Inferior parietal cortex (tissue), 1 donor: ENCODE measurements around the gene HSPG2.
A peak's percentile ranks its signal among the peaks of the same experiment; 100 is the strongest.
"Not testable (repeated sequence)": the region's sequence is repeated elsewhere in the genome, so short reads cannot be mapped to it uniquely, and the experiment has no call there.

Source experiments
- DNase-seq: peaks from one replicate; pipeline ENCODE4 v3.0.0-alpha.2; 2016; ENCODE audit errors: extremely low spot score

HSPG2 gene

DNA sequence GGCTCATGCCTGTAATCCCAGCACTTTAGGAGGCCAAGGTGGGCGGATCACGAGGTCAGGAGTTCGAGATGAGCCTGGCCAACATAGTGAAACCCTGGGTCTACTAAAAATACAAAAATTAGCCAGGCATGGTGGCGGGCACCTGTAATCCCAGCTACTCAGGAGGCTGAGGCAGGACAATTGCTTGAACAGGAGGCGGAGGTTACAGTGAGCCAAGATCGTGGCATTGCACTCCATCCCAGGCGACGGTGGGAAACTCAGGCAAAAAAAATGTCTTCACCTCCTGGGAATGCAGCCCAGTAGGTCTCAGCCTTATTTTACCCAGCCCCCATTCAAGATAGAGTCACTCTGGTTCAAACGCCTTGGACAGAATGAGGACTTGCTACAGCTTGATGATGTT lies 151.3 kb downstream of the HSPG2 start:
- DNase-seq = not testable (repeated sequence)

DNA sequence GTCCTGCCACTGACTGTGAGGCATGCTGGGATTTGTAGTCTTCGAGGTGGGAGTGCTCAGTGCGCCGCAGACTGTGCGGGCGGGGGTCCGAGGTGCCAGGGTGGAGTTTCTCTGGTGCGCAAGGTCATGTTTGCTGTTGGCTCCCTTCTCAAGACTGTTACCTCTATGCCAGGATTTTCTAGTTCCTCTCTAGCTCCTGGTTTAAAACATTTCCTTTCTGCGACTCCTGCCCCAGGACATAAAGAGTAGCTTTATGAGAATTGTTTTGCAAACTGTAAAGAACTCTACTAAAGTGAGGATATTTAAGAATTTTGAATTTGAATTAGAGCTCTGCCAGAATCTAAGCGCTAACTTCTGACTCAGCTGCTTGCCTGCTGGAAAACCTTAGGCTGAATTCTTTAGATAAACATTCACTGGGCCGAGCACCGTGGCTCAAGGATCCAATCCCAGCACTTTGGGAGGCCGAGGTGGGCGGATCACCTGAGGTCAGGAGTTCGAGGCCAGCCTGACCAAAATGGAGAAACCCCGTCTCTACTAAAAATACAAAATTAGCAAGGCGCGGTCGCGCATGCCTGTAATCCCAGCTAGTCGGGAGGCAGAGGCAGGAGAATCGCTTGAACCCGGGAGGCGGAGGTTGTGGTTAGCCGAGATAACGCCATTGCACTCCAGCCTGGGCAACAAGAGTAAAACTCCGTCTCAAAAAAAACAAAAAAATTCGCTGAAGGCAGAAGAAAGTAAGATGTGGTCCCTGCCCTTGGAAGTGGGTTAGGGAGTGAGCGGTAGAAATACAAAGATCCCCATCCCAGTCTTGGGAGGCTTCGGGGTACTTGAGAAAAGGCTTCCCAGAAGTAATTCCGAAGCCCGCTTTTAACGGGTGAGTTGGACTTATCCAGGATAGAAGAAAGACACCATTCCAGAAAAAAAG lies 153.2 kb downstream of the HSPG2 start:
- no peak for DNase-seq

DNA sequence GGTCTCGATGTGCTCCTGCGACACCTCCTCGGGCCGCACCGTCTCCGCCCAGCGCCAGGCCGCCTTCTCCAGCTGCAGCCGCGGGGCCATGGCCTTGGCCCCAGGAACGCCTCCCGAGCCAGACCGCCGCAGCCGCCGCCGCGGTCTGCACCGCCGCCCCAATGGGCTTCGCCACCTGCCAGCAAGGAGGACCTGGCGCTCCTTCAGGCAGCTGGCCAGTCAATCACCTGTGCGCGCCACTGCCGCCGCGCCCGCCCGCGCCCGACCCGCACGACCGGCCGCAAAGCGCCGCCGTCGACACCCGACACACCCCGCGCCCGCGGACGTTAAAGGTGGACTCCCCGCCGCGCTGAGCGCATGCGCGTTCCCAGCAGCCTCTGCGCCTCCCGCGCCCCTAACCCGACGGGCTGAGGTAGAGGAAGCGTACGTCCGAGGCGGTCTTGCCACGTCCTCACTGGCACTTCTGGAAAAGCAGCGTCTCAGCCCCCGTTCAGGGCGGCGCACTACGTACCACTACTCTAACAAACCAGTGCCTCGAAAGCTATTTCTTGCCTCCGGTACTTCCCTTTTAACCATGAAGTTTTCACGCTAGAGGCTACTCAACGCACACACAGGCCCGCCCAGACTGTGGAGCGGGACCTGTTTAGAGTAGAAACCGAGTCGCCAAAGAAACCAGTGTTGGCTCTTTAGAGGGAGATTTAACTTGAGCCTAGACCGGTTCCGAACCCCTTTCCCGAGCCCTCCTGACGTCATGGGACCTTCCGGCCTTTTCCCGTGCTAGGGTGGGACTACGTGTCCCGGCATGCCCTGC lies 154.0 kb downstream of the HSPG2 start, which contains the start of gene USP48:
USP48 (minus strand) TSS at position 282 of the 811 bp plus-strand sequence; CDS start at position 90, 192 bp downstream.
- DNase-seq = peak; percentile 99

DNA sequence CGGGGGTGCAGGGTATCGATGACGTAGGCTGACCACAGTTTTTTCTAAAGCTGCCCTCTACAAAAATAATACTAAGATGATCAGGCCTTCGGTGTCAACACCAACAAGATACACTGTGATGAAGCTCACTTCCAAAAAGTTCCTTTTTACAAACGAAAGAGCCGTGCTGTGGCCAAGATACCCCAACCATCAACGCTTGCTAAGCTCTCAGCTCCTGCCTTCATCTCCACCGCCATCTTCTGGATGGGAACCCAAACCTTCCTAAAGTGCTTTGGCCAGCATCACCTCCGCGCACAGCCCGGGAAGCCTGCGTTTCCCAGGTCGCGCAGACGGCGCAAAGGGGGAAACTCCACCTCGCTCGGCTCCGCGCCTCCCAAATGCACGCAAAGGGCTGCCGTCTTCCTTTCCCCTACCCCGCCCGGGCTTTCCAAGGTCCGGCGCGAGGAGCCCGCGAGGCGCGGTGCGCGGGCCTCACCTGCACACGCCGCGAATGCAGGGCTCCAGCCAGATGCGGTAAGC lies 154.7 kb downstream of the HSPG2 start:
- DNase-seq = peak; percentile 67

DNA sequence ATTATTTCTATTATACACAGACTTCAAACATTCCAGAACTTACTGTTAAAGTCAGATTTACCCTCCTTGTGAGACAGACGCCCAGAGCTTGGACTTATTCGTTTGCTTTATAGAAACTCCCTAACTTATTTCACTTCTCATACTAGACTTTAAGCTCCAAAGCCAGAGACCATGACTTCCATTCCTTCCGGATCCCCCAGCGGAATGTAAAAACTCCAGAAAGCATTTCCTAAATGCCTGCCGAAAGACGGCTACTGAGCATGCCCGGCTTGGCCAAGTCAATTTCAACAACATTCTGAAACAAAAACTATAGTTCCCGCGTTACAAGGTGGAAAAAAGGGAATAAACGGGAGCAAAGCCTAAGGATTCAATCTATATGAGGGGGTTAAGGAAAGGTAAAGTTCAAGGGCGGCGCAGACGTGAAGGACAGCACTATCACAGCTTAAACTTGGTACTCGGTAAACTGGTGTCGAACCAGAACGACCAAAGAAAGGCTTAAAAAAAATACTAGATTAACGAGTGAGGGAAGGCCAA lies 155.2 kb downstream of the HSPG2 start:
- no peak for DNase-seq

DNA sequence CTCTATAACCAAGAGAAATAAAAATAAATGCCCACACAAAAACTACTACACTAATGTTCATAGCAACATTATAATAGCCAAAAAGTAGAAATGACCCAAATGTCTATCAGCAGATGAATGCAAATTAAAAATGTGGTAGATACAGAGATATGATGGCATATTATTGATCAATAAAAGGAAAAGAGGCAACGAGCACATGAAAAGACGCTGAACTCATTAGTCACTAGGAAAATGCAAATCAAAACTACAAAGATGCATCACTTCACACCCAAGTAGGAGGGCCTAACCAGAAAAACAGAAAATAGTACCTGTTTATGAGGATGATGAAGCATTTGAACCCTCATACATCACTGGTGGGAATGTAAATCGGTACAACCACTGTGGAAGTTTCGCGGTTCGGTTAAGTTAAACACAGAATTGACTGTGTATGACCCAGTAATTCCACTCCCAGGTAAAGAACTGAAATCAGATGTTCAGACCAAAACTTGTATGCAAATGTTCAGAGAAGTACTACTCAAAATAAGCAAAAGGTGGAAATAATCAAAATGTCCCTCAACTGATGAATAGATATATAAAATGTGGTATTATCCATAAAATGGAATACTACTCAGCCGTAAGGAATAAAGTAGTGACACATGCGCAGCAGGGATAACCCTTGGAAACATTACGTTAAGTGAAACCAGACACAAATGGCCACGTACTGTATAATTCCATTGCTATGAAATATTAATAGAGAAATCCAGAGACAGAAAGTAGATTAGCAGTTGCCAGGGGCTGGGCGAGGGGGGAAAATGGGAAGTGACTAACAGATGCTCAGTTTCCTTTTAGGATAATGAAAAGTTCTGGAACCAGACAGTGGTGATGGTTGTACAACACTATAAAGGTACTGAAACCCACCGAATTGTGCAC lies 157.2 kb downstream of the HSPG2 start:
- no peak for DNase-seq

DNA sequence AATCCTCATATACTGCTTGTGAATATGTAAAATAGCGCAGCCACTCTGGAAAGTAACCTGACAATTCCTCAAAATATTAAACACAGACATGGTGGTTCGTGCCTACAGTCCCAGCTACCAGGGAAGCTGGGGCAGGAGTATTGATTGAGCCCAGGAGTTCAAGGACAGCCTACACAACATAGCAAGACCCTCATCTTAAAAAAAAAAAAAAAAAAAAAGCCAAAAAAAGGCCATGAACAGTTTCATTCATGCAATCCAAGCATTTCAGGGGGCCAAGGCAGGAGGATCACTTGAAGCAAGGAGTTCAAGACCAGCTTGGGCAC lies 158.7 kb downstream of the HSPG2 start:
- no peak for DNase-seq

DNA sequence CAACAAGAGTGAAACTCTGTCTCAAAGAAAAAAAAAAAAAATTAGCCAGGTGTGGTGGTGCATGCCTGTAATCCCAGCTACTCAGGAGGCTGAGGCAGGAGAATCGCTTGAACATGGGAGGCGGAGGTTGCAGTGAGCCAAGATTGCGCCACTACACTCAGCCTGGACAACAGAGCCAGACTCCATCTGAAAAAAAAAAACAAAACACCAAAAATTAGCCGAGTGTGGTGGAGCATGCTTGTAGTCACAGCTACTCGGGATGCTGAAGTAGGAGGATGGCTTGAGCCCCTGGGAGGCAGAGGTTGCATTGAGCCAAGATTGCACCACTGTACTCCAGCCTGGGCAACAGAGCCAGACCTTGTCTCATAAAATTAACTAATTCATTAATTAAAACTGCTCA lies 160.2 kb downstream of the HSPG2 start:
- DNase-seq = not testable (repeated sequence)

DNA sequence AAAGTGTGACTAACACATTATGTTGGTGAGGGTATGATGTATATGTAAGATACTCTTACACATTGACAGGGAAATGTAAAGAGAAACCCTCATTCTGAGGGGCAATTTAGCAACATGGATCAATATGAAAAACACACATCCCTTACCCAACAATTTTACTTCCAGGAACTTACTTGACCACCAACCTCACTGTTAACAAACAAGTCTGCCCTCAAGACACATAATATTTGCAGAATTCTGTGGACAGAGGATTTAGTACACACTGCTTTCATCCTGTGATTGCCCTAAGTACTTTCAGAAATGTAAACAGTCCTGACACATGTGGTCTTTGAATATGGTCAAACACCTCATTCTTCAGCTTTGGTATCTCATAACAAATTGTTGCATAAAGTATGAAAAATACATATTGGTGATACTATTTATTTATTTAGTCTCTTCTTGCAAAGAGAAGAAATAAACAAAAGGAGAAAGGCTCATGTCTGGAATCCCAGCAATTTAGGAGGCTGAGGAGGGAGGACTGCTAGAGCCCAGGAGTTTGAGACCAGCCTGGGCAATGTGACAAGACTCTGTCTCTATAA lies 161.0 kb downstream of the HSPG2 start:
- no peak for DNase-seq

DNA sequence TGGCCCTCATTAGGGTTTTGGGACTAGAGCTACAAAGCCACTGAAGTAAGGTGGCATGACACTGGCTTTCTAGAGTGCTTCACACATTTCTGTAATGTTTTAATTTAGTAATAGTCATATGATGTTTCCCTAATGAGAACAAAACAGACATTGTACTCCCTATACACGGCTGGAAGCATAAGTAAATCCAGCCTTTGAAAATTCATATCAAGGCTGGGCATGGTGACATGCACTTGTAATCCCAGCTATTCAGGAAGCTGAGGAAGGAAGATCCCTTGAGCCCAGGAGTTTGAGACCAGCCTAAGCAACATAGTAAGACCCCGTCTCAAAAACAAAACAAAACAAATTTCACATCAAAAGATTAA lies 161.6 kb downstream of the HSPG2 start:
- no peak for DNase-seq

DNA sequence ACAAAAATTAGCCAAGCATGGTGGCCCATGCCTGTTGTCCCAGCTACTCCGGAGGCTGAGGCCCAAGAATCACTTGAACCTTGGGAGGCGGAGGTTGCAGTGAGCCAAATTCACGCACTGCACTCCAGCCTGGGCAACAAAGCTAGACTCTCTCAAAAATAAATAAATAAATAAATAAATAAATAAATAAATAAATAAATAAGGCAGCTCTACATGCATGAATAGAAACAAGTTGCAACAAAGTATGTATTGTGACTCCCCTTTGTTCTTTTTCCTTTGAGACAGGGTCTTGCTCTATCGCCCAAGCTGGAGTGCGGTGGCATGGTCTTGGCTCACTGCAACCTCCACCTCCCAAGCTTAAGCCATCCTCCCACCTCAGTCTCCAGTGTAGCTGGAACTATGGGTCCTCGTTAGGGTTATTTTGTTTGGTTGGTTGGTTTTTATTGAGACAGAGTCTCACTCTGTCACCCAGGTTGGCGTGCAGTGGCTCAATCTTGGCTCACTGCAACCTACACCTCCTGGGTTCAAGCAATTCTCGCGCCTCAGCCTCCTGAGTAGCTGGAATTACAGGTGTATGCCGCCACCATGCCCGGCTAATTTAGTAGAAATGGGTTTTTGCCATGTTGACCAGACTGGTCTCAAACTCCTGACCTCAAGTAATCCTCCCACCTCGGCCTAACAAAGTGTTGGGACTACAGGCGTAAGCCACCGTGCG lies 162.1 kb downstream of the HSPG2 start:
- no peak for DNase-seq

DNA sequence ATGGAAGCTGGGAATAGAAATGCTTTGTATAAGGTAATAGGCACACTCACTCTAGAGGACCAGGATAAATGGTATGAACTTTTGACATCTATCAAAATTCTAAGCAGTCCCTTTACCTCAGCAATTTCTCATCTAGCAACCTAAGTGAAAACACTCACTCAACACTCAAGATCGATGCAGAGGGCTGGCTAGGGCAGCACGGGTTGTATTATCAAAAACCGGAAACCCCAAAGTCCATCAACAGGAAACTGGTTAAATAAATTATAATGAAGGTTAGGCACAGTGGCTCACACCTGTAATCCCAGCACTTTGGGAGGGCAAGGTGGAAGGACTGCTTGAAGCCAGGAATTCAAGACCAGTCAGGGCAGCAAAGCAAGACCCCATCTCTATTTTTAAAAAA lies 163.5 kb downstream of the HSPG2 start:
- DNase-seq = no peak
